ENCODE data around the gene FBXL14. TPM values are rescaled to one million over a fixed set of nuclear protein-coding genes. Genes with fewer than 3 reads are reported as not detected.
A peak's percentile ranks its signal among the peaks of the same experiment; 100 is the strongest.

Gene FBXL14
- total and polyA plus RNA-seq, 7 experiments from 2014 or later = 15.1 to 43.8 (median 28.1) TPM

DNA sequence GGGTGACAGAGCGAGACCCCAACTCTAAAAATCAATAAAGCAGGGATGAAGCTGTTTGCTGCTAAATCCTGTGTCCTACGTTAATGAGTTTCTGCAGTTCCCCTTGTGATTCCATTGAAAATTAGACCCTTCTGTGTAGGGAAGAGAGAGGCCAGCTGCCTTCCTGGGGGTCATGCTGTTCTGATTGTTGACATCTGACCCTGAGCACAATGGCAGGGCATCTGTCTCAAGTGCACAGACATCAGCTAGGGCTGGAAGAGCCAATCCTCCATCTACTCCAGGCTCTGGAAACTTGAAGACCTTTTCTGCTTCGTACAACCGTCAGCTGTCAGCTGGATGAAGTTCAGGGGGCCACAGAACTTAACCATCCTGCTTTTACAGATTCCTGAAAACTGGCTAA, 10.1 kb downstream of the FBXL14 start:
- intact Hi-C loops (cut with micrococcal nuclease) = loop anchor here in 1 of 2 donors (10.0 kb wide), 2 partner anchors 100 to 310 kb away; no protein-coding TSS in a partner anchor
- H3K27ac Mint-ChIP-seq = peak overlapping the region in 1 of 9 donors; percentile 9
- CTCF ChIA-PET = interaction anchor here (0.6 to 4.3 kb wide), 14 partner anchors 9 to 706 kb away, joined by 3 to 108 read pairs (median 6); partner anchors contain the start of gene RAD52

DNA sequence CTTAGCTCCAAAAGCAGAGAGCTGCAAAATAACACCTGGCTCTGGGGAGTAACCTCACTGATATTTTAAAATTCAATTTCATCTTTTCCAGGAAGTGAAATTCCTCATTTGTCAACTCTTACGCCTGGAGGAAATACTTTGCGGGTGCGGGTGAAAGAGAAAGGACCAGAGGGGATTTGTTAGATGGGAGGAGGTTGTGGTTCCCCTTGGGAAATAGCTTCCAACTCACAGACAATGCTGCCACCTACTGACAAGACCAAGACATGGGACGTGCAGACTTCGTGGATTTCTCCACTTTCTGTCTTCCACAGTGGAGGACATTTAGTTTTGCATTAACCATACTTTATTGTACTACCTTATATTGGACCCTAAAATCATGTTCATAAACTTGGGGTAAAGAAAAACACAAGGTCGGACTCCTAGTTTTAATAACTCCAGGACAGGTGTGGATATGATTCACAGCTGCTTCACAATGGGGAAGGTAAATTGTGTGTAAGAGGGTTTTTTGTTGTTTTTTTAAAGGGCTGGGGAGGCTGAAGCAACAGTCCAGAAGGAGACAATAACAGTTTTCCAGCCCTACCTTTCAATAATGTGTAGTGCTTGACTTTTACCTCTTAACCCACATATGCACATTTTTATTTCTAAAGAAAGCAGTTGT, 10.8 kb downstream of the FBXL14 start:
- Histone ChIP-seq H3K4me3 (ENCODE audit: low read length) (no peak overlapping the region), H3K36me3 (ENCODE audit: control insufficient read depth in 2 of 3, insufficient read depth in 3 of 3, low read length in 3 of 3) (peaks cover 0 to 3% (median 0%) of the 10 kb centered on the region in 3 experiments), H3K27me3 (ENCODE audit: control insufficient read depth in 2 of 2, insufficient read depth in 2 of 2, low read length in 2 of 2) (no peaks in the 10 kb centered on the region), H3K4me1 (ENCODE audit: control insufficient read depth in 2 of 2, insufficient read depth in 2 of 2, low read length in 2 of 2) (peaks cover 6 to 13% of the 10 kb centered on the region in 2 donors), H3K27ac (ENCODE audit: low read depth, low read length) (no peak overlapping the region), H3K9me3 (ENCODE audit: control insufficient read depth in 2 of 3, low read length in 3 of 3) (no peaks in the 10 kb centered on the region)
- ChIA-PET CTCF (interaction anchor here (0.6 to 4.3 kb wide), 28 partner anchors 9 to 1016 kb away, joined by 3 to 108 read pairs (median 4); partner anchors contain the start of gene RAD52), POLR2A (interaction anchor here (0.8 to 2.8 kb wide), 5 partner anchors 10 to 466 kb away, joined by 5 to 15 read pairs (median 9); no protein-coding TSS in a partner anchor)
- intact Hi-C loops (cut with micrococcal nuclease) = loop anchor here (1.0 to 10.0 kb wide), 7 partner anchors 9 to 767 kb away; no protein-coding TSS in a partner anchor
- Mint-ChIP-seq H3K27me3 (peaks cover 0 to 3% (median 0%) of the 10 kb centered on the region in 5 donors), H3K36me3 (peaks cover 0 to 11% (median 0%) of the 10 kb centered on the region in 5 donors), H3K27ac (peak overlapping the region in 6 of 9 donors; percentile 1 to 66 (median 48)), H3K4me1 (peaks cover 15 to 26% (median 23%) of the 10 kb centered on the region in 7 donors), H3K9me3 (no peaks in the 10 kb centered on the region), H3K4me3 (peak overlapping the region in 4 of 10 donors; percentile 17 to 64 (median 44))
- ATAC-seq = peak; percentile 84
- peak in 8 of 9 donors; percentile 42 to 73 (median 64) for DNase-seq

More for the DNA sequence above, 10.1 kb downstream of the FBXL14 start:
- Mint-ChIP-seq H3K4me1 (peaks cover 19 to 34% (median 31%) of the 10 kb centered on the region in 7 donors), H3K36me3 (peaks cover 0 to 14% (median 0%) of the 10 kb centered on the region in 5 donors), H3K4me3 (no peak overlapping the region), H3K9me3 (peaks cover 0 to 2% (median 0%) of the 10 kb centered on the region in 11 donors), H3K27me3 (peaks cover 0 to 3% (median 0%) of the 10 kb centered on the region in 5 donors)
- H3K27me3 ChIP-seq (ENCODE audit: control insufficient read depth in 2 of 2, insufficient read depth in 2 of 2, low read length in 2 of 2) = no peaks in the 10 kb centered on the region
- no peak overlapping the region for H3K27ac ChIP-seq (ENCODE audit: low read depth, low read length)
- DNase-seq (no peak), ATAC-seq (no peak)
- no peaks in the 10 kb centered on the region for H3K9me3 ChIP-seq (ENCODE audit: control insufficient read depth in 2 of 3, low read length in 3 of 3)
- H3K4me3 ChIP-seq (ENCODE audit: low read length) = no peak overlapping the region
- POLR2A ChIA-PET = interaction anchor here (0.6 to 2.8 kb wide), 4 partner anchors 9 to 466 kb away, joined by 6 to 15 read pairs (median 10); partner anchors contain the start of gene FBXL14
- H3K4me1 ChIP-seq (ENCODE audit: control insufficient read depth in 2 of 2, insufficient read depth in 2 of 2, low read length in 2 of 2) = peaks cover 6 to 21% of the 10 kb centered on the region in 2 donors
- peaks cover 0 to 3% (median 0%) of the 10 kb centered on the region in 3 experiments for H3K36me3 ChIP-seq (ENCODE audit: control insufficient read depth in 2 of 3, insufficient read depth in 3 of 3, low read length in 3 of 3)

DNA sequence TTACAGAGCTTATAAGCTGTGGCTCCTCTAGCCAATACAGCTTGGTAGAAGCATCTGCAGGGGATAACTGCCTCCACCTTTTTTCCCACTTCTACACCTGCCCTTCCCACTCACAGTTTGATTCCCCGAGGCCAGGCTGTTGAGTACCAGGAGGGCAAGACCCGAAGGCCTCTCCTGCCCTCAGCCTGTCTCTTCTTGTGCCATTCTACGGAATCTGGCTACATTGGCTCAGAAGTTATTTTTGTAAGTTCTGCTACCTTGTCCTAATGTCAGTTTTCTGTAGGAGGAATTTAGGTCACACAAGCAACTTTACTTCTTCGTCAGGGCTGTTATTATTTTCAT, 11.7 kb downstream of the FBXL14 start:
- H3K27me3 ChIP-seq (ENCODE audit: control insufficient read depth in 2 of 2, insufficient read depth in 2 of 2, low read length in 2 of 2) = no peaks in the 10 kb centered on the region
- H3K36me3 ChIP-seq (ENCODE audit: control insufficient read depth in 2 of 3, insufficient read depth in 3 of 3, low read length in 3 of 3) = peaks cover 0 to 3% (median 0%) of the 10 kb centered on the region in 3 experiments
- Mint-ChIP-seq H3K4me1 (peaks cover 7 to 17% (median 14%) of the 10 kb centered on the region in 7 donors), H3K4me3 (no peak overlapping the region), H3K27ac (peak overlapping the region in 3 of 9 donors; percentile 24 to 62 (median 37)), H3K27me3 (peaks cover 0 to 3% (median 0%) of the 10 kb centered on the region in 5 donors), H3K9me3 (no peaks in the 10 kb centered on the region), H3K36me3 (peaks cover 0 to 10% (median 0%) of the 10 kb centered on the region in 5 donors)
- ATAC-seq (no peak), DNase-seq (no peak)
- POLR2A ChIA-PET = interaction anchor here (1.2 to 2.8 kb wide), 4 partner anchors 11 to 465 kb away, joined by 6 to 15 read pairs (median 10); no protein-coding TSS in a partner anchor
- intact Hi-C loops (cut with micrococcal nuclease) = loop anchor here (1.0 to 10.0 kb wide), 7 partner anchors 10 to 766 kb away; no protein-coding TSS in a partner anchor
- H3K4me3 ChIP-seq (ENCODE audit: low read length) = no peak overlapping the region
- H3K27ac ChIP-seq (ENCODE audit: low read depth, low read length) = no peak overlapping the region
- H3K9me3 ChIP-seq (ENCODE audit: control insufficient read depth in 2 of 3, low read length in 3 of 3) = no peaks in the 10 kb centered on the region
- CTCF ChIA-PET = interaction anchor here (0.6 to 4.3 kb wide), 16 partner anchors 9 to 867 kb away, joined by 3 to 108 read pairs (median 4); no protein-coding TSS in a partner anchor
- peaks cover 5 to 6% of the 10 kb centered on the region in 2 donors for H3K4me1 ChIP-seq (ENCODE audit: control insufficient read depth in 2 of 2, insufficient read depth in 2 of 2, low read length in 2 of 2)

DNA sequence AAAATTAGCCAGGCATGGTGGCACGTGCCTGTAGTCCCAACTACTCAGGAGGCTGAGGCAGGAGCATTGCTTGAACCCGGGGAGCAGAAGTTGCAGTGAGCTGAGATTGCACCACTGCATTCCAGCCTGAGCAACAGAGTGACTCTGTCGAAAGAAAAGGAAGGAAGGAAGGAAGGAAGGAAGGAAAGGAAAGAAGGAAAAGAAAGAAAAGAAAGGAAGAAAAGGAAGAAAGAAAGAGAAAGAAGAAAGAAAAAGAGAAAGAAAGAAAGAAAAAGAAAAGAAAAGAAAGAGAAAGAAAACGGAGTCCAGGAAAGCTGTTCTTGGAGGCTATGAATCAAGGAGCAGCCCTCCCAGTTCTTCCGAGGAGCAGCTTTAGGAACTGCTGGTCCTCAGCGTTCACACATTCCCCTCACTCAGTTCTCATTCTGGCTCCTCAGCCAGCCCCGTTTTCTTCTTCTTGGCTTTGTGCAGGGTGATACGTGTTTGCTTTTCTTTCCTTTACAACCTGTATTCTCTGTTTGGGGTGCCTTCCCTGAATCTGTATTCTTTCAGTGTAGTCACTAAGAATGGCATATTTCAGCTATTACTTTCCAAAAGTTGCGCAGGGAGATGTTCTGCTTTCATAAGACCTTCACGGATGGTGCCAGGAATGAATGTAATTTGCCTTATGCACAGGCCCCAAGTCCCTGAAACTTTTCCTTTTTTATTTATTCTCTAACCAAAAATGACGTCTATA, 12.2 kb downstream of the FBXL14 start:
- ATAC-seq = no peak
- POLR2A ChIA-PET = interaction anchor here (0.6 to 2.8 kb wide), 3 partner anchors 10 to 464 kb away, joined by 3 to 15 read pairs (median 12); no protein-coding TSS in a partner anchor
- peaks cover 0 to 6% of the 10 kb centered on the region in 2 donors for H3K4me1 ChIP-seq (ENCODE audit: control insufficient read depth in 2 of 2, insufficient read depth in 2 of 2, low read length in 2 of 2)
- H3K4me1 Mint-ChIP-seq = peaks cover 6 to 13% (median 9%) of the 10 kb centered on the region in 7 donors
- intact Hi-C loops (cut with micrococcal nuclease) = loop anchor here (2.0 to 10.0 kb wide), 3 partner anchors 49 to 307 kb away; no protein-coding TSS in a partner anchor
- H3K27ac Mint-ChIP-seq = peak overlapping the region in 2 of 9 donors; percentile 6 to 37
- H3K36me3 Mint-ChIP-seq = peaks cover 0 to 13% (median 0%) of the 10 kb centered on the region in 5 donors
- no peaks in the 10 kb centered on the region for H3K27me3 ChIP-seq (ENCODE audit: control insufficient read depth in 2 of 2, insufficient read depth in 2 of 2, low read length in 2 of 2)
- no peak overlapping the region for H3K4me3 Mint-ChIP-seq
- peaks cover 0 to 3% (median 0%) of the 10 kb centered on the region in 3 experiments for H3K36me3 ChIP-seq (ENCODE audit: control insufficient read depth in 2 of 3, insufficient read depth in 3 of 3, low read length in 3 of 3)
- H3K27ac ChIP-seq (ENCODE audit: low read depth, low read length) = no peak overlapping the region
- no peaks in the 10 kb centered on the region for H3K9me3 Mint-ChIP-seq
- CTCF ChIA-PET = interaction anchor here (0.6 to 4.3 kb wide), 7 partner anchors 11 to 866 kb away, joined by 3 to 108 read pairs (median 5); no protein-coding TSS in a partner anchor
- H3K9me3 ChIP-seq (ENCODE audit: control insufficient read depth in 2 of 3, low read length in 3 of 3) = no peaks in the 10 kb centered on the region
- DNase-seq = no peak
- H3K27me3 Mint-ChIP-seq = peaks cover 0 to 3% (median 0%) of the 10 kb centered on the region in 5 donors
- no peak overlapping the region for H3K4me3 ChIP-seq (ENCODE audit: low read length)

DNA sequence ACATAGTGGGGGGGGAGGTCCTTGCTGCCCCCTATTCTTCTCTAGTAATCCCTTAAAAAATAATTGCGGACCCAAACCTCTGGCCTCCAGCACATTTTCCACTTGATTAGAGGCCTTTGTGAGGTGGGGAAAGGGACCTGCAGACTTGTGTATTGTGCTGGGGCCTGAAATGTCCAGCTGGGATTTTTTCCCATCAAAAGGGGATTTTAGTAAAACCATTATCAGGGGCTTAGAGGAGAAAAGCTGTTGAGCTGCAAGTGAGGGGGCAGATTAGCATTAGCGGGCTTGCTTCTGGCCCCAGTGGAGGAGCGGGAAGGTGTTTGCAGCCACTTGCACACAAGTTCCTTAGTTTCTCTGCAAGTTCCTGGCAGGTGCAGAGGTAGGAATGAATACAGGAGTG, 13.9 kb downstream of the FBXL14 start:
- Mint-ChIP-seq H3K27ac (no peak overlapping the region), H3K4me3 (no peak overlapping the region), H3K27me3 (peaks cover 0 to 3% (median 0%) of the 10 kb centered on the region in 5 donors), H3K9me3 (no peaks in the 10 kb centered on the region), H3K36me3 (peaks cover 0 to 10% (median 0%) of the 10 kb centered on the region in 5 donors), H3K4me1 (peaks cover 6 to 14% (median 8%) of the 10 kb centered on the region in 7 donors)
- ATAC-seq (no peak), DNase-seq (no peak)
- Histone ChIP-seq H3K27me3 (ENCODE audit: control insufficient read depth in 2 of 2, insufficient read depth in 2 of 2, low read length in 2 of 2) (no peaks in the 10 kb centered on the region), H3K9me3 (ENCODE audit: control insufficient read depth in 2 of 3, low read length in 3 of 3) (no peaks in the 10 kb centered on the region), H3K27ac (ENCODE audit: low read depth, low read length) (no peak overlapping the region), H3K36me3 (ENCODE audit: control insufficient read depth in 2 of 3, insufficient read depth in 3 of 3, low read length in 3 of 3) (no peaks in the 10 kb centered on the region), H3K4me1 (ENCODE audit: control insufficient read depth in 2 of 2, insufficient read depth in 2 of 2, low read length in 2 of 2) (peaks cover 0 to 6% of the 10 kb centered on the region in 2 donors), H3K4me3 (ENCODE audit: low read length) (no peak overlapping the region)
- intact Hi-C loops (cut with micrococcal nuclease) = loop anchor here in 1 of 2 donors (10.0 kb wide), 2 partner anchors 96 to 306 kb away; no protein-coding TSS in a partner anchor
- ChIA-PET CTCF (interaction anchor here (0.8 to 3.4 kb wide), 2 partner anchors 12 to 463 kb away, joined by 3 to 21 read pairs; no protein-coding TSS in a partner anchor), POLR2A (no interaction called here)

Measured in naive thymus-derived CD4-positive, alpha-beta T cell (primary cell).